NT2/D1 (cell line): ENCODE data around the gene BCAS4.

Source experiments
- SUZ12 ChIP-seq: IDR thresholded peaks from 2 replicates; pipeline ENCODE4 v1.6.1; 2011; ENCODE audit not compliant: insufficient read length, insufficient read depth; ENCODE audit errors: extremely low read depth
- YY1 ChIP-seq: IDR thresholded peaks from 2 replicates; pipeline ENCODE4 v1.6.1; 2011; ENCODE audit not compliant: insufficient read length, insufficient read depth

GRCh38 chr20:50891138-50891537 lies 96.3 kb downstream of the BCAS4 start:
- TF ChIP-seq SUZ12, result no peak
- TF ChIP-seq YY1, result no peak
